Right cardiac atrium (tissue), 5 donors: ENCODE results near the gene CKS1B. TPM values are rescaled to one million over a fixed set of nuclear protein-coding genes. Genes with fewer than 3 reads are reported as not detected.

Source experiments
- ATAC-seq, 2 donors: fragments of 200-7000 bp; cut with Tn5 transposase; one replicate each; pipeline versions ENCODE4 v1.8.0 to v1.9.1; 2020; ENCODE audit warnings: moderate library complexity in 2 of 2, mild to moderate bottlenecking in 1 of 2
- DNase-seq, 3 donors: peaks; one replicate each; pipeline ENCODE4 v3.0.0-alpha.2; 2020
- H3K27ac ChIP-seq: one replicate; pipeline ENCODE4 v1.5.1; 2013; ENCODE audit warnings: mild to moderate bottlenecking, low read length, control low read depth, moderate library complexity
- H3K27me3 ChIP-seq: one replicate; pipeline ENCODE4 v1.6.1; 2013; ENCODE audit not compliant: control insufficient read depth, insufficient read depth
- H3K4me1 ChIP-seq: one replicate; pipeline ENCODE4 v1.6.1; 2013; ENCODE audit warnings: low read length; ENCODE audit not compliant: control insufficient read depth, insufficient read depth
- H3K4me3 ChIP-seq: one replicate; pipeline ENCODE4 v1.5.1; 2013; ENCODE audit warnings: low read length, control low read depth
- H3K9me3 ChIP-seq: one replicate; pipeline ENCODE4 v1.6.1; 2013; ENCODE audit warnings: low read length; ENCODE audit not compliant: control insufficient read depth
- WGBS: extraction: QIAGEN DNeasy Blood & Tissue Kit; methylation state at CpG from one replicate; pipeline ENCODE4 v1.1.7; 2013; 5-methylcytosine and 5-hydroxymethylcytosine counted together
- intact Hi-C, 4 donors: fragments of 100-400 bp; cut with DNase I; formaldehyde crosslinking; loops; one replicate each; pipeline versions ENCODE4 v1.11.0 to v1.14.0; 2022 to 2023
- polyA plus RNA-seq: library from polyadenylated mRNA; stranded (reverse); fragments of 200-250 nt; gene quantifications from one replicate; pipeline ENCODE4 v1.2.3, GENCODE V29; 2013
- total RNA-seq, 4 donors: library from RNA; stranded (reverse); fragmentation: NEBNext Ultra II Directional; extraction: Animal tissue kit (Norgen Biotek cat#: 25700); gene quantifications; one replicate each; pipeline ENCODE4 v1.2.1, GENCODE V29; 2021
- donor health status: healthy with polysubstance abuse.
- donor health status: DM: no; HTN: yes; CAD: no.
- donor health status: DM: no; HTN: no; CAD: no.
- donor health status: DM: no; HTN: yes; CAD: no; lungs with severe emphysema.
- donor health status: DM: yes; HTN: yes; CAD: no.

CKS1B gene
- total and polyA plus RNA-seq, 5 donors: 19.9 to 28.9 (median 25.4) TPM

DNA sequence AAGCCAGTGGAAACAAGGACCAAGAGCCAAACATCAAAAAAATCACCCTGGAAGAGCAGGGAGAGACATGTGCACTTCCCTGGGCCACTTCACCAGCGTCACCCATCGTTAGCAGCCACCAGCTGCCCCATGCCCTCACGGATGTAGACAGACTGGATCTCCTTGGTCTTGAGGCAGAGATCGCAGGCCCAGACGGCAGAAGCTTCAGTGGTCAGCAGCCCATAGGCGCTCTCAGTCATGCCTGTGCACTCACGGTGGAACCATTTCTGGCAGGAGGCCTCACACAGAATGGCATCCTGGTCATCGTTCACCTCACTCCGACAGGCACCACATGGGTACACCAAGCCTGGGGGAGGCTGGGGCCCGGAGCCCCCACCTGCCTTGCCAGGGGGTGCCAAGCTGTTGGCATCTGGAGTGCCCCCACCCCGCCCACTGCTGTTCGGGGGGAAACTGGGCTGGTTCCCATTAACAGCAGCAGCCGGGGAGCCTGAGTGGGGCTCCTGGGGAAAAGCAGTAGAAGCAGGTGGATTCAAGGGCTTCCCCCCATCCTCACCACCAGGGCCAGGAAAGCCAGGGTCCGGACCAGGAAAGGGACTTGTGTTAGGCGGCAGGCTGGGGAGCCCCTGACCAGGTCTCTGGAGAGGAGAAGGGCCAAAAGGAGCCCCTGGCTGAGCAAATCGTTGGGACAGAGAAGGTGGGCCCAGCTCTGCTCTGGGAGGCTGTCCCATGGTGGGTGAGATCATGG is 15.6 kb upstream of the CKS1B start:
- intact Hi-C loops: loop anchor here in 1 of 4 donors (10.0 kb wide), 1 partner anchor 106 kb away; the partner anchor contains the start of gene EFNA4
- H3K27ac ChIP-seq: no peak overlapping the region

DNA sequence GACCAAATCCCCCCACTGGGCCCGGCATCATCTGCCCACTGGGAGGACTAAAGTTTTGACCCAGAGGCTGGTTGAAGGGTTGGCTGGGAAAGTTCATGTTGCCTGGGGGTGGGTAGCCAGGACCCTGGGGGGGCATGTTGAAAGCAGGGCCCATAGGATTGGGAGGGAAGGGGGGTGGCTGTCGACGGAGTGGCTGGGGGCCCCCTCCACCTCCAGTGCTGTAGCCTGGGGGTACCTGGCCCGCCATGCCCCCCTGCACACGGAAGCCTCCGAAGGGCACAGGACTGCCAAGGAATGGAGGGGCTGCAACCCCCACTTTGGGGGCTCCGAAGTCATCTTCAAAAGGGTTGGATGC is 15.1 kb upstream of the CKS1B start:
- ATAC-seq (no peak), DNase-seq (peak in 2 of 3 donors; percentile 39 to 56)
- intact Hi-C loops: loop anchor here in 1 of 4 donors (10.0 kb wide), 1 partner anchor 105 kb away; the partner anchor contains the start of gene EFNA4
- no peak overlapping the region for H3K27ac ChIP-seq
- no peak overlapping the region for H3K4me3 ChIP-seq
- H3K27me3 ChIP-seq: no peaks in the 10 kb centered on the region
- 93% methylated on average over 7 of the region's 7 CpGs for WGBS
- no peaks in the 10 kb centered on the region for H3K9me3 ChIP-seq
- peaks cover 9% of the 10 kb centered on the region for H3K4me1 ChIP-seq

More for the DNA sequence above, 15.6 kb upstream of the CKS1B start:
- 91% methylated on average over 16 of the region's 16 CpGs for WGBS
- Histone ChIP-seq H3K9me3 (no peaks in the 10 kb centered on the region), H3K27me3 (no peaks in the 10 kb centered on the region), H3K4me1 (peaks cover 13% of the 10 kb centered on the region), H3K4me3 (no peak overlapping the region)
- ATAC-seq (no peak), DNase-seq (peak in 2 of 3 donors; percentile 53 to 57)

DNA sequence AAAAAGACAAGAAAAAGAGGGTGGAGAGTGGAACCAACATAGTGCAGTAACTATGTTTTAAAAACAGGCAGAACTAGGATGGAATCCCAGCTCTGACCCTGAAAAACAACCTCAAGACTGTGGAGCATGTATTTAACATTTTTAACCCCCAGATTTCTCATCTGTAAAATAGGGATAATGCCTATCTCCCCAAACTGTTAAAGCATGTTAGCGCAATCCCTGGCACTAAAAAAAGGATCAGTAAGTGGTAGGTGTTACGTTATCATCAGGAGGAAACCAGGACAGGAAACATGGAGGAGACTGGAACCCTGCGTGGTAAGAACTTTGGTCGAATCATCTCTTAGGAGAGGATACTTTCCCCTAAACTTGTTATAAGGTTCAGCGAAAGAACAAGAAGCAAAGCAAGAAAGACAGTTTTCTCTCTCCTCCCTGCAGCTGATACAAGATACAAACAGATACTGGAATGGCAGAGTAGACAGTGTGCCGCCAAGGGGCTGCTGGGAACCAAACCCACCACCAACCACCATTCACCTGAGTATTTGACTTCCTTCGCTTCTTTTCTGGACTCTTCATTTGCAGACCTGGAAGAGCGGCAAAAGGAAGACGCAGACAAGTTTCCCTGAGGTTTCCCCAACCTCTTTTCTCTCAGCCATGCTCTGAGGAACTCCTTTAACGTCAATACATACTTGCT is 13.9 kb upstream of the CKS1B start:
- no peak for DNase-seq
- peaks cover 2% of the 10 kb centered on the region for H3K4me1 ChIP-seq
- no peak overlapping the region for H3K27ac ChIP-seq
- no peaks in the 10 kb centered on the region for H3K27me3 ChIP-seq
- no peaks in the 10 kb centered on the region for H3K9me3 ChIP-seq
- intact Hi-C loops: loop anchor here in 2 of 4 donors (5.0 to 10.0 kb wide), 2 partner anchors 54 to 57 kb away; no protein-coding TSS in a partner anchor
- ATAC-seq: no peak
- peak overlapping the region; percentile 68 for H3K4me3 ChIP-seq
- 30% methylated on average over 10 of the region's 10 CpGs for WGBS

DNA sequence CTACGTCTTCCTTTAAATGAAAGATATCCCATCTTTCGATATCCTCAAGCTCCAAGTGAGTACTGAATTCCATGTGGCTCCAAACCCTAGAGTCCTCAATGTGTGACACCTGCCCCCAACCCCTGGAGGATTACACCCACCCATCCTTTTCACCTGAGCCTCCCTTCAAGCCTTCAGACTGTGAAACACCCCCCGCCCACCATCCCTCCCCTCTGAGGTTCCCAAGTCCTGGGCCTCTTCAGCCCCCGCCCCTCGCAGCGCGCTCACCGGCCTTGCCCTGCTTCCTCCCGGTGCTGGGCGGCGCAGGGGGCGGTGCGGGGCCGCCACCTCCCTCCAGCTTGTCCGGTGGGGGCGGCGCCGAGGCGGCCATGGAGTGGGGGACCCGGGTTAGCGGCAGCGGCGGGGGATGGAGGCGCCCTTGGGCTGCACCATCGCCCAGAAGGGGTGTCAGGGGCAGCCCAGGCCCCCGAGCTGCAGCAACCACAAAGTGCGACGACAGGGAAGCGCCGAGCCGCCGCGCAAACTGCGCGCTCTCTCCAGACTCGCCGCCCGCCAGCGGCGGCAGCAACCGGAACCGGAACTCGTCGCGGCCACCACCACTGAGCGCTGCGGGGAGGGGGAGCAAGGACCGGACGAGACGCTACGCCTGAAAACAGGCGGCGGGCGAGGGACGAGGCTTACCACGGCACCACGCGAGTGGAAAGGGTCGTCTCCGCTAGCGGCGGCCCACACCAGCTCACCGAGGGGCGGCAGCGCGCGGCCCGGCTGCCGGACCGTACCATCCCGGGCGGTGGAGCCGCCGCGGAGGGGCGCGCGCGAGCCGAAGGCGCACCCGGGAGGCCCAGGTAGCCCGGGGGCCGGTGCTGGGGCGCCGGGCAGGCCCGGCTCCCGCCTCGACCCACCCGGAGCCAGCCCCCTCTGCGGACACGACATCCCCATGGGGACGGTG is 13.0 kb upstream of the CKS1B start, which contains the start of gene PYGO2:
TSS of gene PYGO2 (minus strand) at position 576 of the 949 bp plus-strand sequence. CDS start at position 370, 206 bp downstream.
- intact Hi-C loops: loop anchor here in 2 of 4 donors (5.0 to 10.0 kb wide), 2 partner anchors 53 to 56 kb away; no protein-coding TSS in a partner anchor
- peak within 1 kb of the TSS; percentile 99 for H3K27ac ChIP-seq
- H3K4me3 ChIP-seq: peak within 1 kb of the TSS; percentile 68
- H3K9me3 ChIP-seq: no peaks in the 10 kb centered on the region
- peak; percentile 88 to 90 for ATAC-seq
- under 1% methylated on average over 93 of the region's 93 CpGs for WGBS
- H3K27me3 ChIP-seq: no peaks in the 10 kb centered on the region
- H3K4me1 ChIP-seq: peaks cover 2% of the 10 kb centered on the region
- DNase-seq: peak; percentile 86 to 94 (median 93)

DNA sequence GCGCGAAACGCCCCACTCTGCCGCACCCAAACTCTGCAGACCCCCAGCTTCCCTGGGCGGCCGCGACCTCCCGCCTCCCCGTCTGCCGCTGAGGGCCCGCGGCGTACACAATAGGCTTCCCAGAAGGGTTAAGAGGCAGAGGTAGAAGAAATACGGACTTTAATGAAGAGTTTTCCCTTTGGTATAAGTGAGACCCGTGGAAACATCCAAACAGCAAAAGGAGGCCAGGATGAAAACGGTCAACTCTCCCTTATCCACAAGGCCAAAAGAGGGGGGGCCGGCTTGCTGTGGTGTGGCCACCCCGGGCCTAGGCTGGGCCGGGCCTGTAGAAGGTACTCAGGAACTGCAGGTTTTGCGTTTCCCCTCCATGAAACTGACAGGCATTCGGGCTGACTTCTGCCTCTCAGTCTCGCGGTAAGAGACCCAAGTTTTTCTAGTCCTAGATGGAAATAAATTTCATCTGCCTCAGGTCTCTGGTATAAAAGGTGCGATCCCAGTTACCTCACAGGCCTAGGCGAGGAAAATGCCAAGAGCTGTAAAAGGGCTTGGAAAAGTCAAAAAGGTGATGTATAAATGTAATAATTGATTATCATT is 12.2 kb upstream of the CKS1B start:
- H3K9me3 ChIP-seq: no peaks in the 10 kb centered on the region
- WGBS: 4% methylated on average over 25 of the region's 25 CpGs
- intact Hi-C loops: loop anchor here in 2 of 4 donors (5.0 to 10.0 kb wide), 2 partner anchors 53 to 55 kb away; no protein-coding TSS in a partner anchor
- no peaks in the 10 kb centered on the region for H3K27me3 ChIP-seq
- DNase-seq (peak in 2 of 3 donors; percentile 70 to 72), ATAC-seq (peak; percentile 5 to 11)
- H3K4me1 ChIP-seq: peaks cover 2% of the 10 kb centered on the region
- H3K27ac ChIP-seq: peak overlapping the region; percentile 99
- H3K4me3 ChIP-seq: peak overlapping the region; percentile 68

DNA sequence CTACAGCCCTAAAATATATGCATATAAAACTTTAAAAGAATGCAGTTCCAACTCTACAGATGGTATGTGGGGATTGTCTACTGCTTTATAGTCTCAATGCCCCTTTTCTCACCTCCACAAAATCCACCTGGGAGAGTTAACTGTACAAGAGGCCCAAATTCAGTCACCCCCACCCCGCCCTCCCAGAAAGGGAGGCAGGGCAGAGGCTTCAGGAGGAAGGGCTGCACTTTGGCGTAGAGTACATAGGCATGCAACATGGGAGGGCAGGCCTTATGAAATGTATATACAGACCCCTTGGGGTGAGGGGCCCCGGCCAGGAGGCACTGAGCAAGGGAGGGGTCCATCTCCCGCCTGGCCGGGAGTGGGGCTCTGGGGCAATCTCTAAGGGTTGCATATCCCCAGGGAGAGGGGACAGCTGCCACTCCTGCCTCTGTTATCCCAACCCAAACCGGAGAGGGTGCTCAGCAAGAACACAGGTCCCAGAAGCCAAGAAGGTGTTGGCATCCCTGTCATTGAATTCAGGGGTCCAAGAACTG is 11.6 kb upstream of the CKS1B start:
- H3K4me1 ChIP-seq: peaks cover 2% of the 10 kb centered on the region
- no peak overlapping the region for H3K27ac ChIP-seq
- H3K4me3 ChIP-seq: no peak overlapping the region
- intact Hi-C loops: loop anchor here in 2 of 4 donors (5.0 to 10.0 kb wide), 2 partner anchors 52 to 54 kb away; no protein-coding TSS in a partner anchor
- no peaks in the 10 kb centered on the region for H3K27me3 ChIP-seq
- 58% methylated on average over 6 of the region's 6 CpGs for WGBS
- DNase-seq: peak in 2 of 3 donors; percentile 48 to 50
- no peak for ATAC-seq
- H3K9me3 ChIP-seq: no peaks in the 10 kb centered on the region

DNA sequence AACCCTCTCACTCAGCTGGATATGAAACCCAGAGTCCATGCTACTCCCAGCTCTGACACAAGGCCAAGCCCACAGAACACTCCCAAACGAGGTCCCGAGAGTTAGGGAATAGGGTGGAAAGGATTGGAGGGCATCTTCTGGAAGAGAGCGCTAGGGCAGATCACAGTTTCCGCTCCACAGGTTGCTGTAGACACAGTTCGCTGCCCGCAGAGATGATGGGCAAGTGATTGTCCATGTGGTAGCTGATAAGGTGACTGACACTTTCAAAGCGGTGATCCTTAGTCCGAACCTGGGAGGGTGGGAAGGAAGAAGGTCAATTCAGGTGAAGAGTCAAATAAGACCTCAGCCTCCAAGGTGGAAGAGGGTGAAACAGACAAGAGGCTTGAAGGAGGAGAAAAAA is 10.8 kb upstream of the CKS1B start:
- H3K27ac ChIP-seq: no peak overlapping the region
- intact Hi-C loops: loop anchor here in 2 of 4 donors (5.0 to 10.0 kb wide), 2 partner anchors 51 to 54 kb away; no protein-coding TSS in a partner anchor
- H3K27me3 ChIP-seq: no peaks in the 10 kb centered on the region
- WGBS: 72% methylated on average over 8 of the region's 8 CpGs
- no peak for ATAC-seq
- H3K4me3 ChIP-seq: no peak overlapping the region
- H3K9me3 ChIP-seq: no peaks in the 10 kb centered on the region
- H3K4me1 ChIP-seq: peaks cover 2% of the 10 kb centered on the region
- peak in 1 of 3 donors; percentile 40 for DNase-seq

DNA sequence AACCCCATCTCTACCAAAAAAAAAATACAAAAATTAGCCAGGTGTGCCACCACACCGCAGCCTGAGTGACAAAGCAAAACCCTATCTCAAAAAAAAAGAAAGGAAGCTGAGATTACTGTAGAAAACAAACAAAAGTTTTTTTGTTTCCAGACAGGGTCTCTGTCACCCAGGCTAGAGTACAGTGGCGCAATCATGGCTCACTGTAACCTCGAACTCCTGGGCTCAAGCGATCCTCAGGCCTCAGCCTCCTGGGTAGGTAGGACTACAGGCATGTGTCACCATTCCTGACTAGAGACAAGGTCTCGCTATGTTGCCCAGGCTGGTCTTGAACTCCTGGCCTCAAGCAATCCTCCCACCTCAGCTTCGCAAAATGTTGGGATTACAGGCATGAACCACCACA is 10.1 kb upstream of the CKS1B start:
- no peak for DNase-seq
- WGBS: 86% methylated on average over 6 of the region's 6 CpGs

DNA sequence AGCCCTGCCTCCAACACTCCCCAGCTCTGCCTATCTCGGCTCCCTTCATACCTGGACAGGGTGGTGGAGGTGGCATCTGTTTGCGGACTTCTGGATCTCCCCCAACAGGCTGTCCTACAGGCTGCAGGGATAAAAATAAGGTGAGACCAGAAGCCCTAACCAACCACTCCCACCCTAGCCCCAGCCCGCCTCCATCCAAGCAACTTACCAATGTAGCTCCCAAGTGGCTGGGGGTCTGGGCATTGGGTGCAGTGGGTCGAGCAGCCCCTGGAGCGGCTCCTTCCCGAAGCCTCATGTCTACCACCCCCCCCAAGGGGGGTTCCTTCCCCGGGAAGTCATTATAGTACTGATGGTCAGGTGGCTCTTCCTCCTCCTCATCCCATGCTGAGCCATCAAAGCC is 8.4 kb upstream of the CKS1B start:
- no peak for ATAC-seq
- no peak overlapping the region for H3K27ac ChIP-seq
- intact Hi-C loops: loop anchor here in 1 of 4 donors (10.0 kb wide), 1 partner anchor 49 kb away; no protein-coding TSS in a partner anchor
- H3K27me3 ChIP-seq: no peaks in the 10 kb centered on the region
- H3K4me1 ChIP-seq: peaks cover 8% of the 10 kb centered on the region
- H3K4me3 ChIP-seq: no peak overlapping the region
- H3K9me3 ChIP-seq: no peaks in the 10 kb centered on the region
- WGBS: 87% methylated on average over 7 of the region's 7 CpGs
- no peak for DNase-seq

More for the DNA sequence above, 10.1 kb upstream of the CKS1B start:
- Histone ChIP-seq H3K4me1 (peaks cover 4% of the 10 kb centered on the region), H3K27me3 (no peaks in the 10 kb centered on the region), H3K27ac (no peak overlapping the region), H3K4me3 (no peak overlapping the region), H3K9me3 (no peaks in the 10 kb centered on the region)
- ATAC-seq: no peak
- intact Hi-C loops: loop anchor here in 2 of 4 donors (5.0 to 10.0 kb wide), 2 partner anchors 50 to 53 kb away; no protein-coding TSS in a partner anchor
